GM19238 (cell line): ENCODE results near the gene LGR6.
A peak's percentile ranks its signal among the peaks of the same experiment; 100 is the strongest.
"Not testable (repeated sequence)": the region's sequence is repeated elsewhere in the genome, so short reads cannot be mapped to it uniquely, and the experiment has no call there.

Experiments
- DNase-seq: peaks from one replicate; pipeline ENCODE4 v3.0.0; 2011; ENCODE audit warnings: low spot score; ENCODE audit not compliant: insufficient read length

LGR6 gene

GRCh38 chr1:202323731-202324130 is 130.1 kb downstream of the LGR6 start:
- DNase-seq: no peak

DNA sequence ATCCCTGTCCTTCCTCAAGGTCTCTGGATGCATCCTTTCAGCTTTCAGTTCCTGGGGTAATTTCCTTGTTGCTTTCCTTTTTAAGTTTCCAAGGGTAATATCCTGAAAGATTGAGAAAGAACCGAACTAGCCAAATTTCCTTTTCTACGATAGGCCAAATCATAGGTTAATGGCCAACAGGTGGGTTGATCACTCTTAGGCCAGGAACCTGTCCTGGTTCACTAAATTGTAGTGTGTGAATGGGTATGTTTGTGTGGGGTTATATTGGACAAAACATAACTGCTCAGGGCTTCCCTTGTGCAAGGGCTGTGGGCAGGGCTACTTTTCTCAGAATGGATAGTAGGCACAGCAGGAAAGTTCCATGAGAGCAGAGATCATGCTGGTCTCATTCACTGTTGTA is 131.0 kb downstream of the LGR6 start:
- no peak for DNase-seq

DNA sequence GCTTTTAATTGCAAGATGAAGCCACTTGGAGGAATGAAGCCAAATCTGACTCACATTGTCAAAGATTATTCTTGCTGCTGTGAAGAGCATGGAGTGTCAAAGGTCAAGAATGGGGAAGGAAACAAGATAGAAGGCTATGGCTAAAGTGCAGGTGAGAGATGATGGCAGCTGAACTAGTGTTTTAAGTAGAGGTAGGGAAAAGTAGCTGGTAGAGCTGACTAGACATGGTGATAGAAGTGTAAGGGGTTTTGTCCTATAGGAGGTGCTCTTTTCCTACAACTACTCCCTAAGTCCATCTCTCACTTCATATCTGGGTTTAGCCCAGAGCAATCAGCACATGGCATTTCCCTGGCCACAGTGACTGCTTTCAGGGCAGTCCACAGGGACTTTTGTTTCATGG is 136.3 kb downstream of the LGR6 start:
- no peak for DNase-seq

DNA sequence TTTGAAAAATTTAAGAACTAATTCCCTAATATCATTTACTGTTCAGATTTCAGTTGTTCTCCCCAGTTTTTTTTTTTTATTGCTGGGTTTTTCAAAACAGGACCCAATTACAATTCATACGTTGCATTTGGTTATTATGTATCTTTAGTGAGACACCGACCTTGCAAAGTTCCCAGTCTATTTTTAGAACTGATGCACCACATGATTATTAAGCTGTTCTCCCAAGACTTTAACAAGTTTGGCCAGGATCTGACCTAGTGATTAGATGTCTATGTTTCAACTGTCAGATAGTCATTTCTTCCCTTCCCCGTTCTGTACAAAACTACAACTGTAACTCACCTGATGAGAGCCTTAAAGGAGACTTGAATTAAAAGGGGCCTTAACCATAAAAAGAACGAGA is 140.3 kb downstream of the LGR6 start:
- DNase-seq: no peak

- no peak for DNase-seq
These were observed 150.2 kb downstream of the LGR6 start for GRCh38 chr1:202343652-202344349.

GRCh38 chr1:202348005-202348508 is 154.5 kb downstream of the LGR6 start:
- DNase-seq: no peak

- peak; percentile 75 for DNase-seq
These were observed 155.1 kb downstream of the LGR6 start, which contains the start of gene PPP1R12B for GRCh38 chr1:202348509-202349205. PPP1R12B (plus strand) TSS chr1:202348699; CDS start chr1:202348852, 153 bp downstream.

GRCh38 chr1:202349206-202349928 is 155.8 kb downstream of the LGR6 start:
- no peak for DNase-seq

DNA sequence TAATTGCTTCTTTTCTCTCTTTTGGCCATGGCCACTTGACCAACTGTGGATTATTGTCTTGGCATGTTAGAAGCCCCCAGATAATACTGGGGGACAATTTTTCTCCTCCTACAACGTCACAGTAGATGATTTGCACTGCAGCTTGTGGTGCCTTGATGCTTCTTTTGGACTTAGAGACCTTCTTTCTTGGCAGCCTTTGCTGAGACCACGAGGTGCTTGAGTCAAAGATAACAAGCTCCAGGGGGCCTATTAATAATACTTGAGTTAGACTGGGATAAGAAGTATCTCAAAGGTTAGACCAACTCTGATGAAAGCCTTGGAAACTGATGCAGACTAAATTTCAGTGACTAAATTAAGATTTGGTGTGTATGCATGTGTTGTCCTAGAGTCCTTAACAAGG is 158.1 kb downstream of the LGR6 start:
- no peak for DNase-seq

DNA sequence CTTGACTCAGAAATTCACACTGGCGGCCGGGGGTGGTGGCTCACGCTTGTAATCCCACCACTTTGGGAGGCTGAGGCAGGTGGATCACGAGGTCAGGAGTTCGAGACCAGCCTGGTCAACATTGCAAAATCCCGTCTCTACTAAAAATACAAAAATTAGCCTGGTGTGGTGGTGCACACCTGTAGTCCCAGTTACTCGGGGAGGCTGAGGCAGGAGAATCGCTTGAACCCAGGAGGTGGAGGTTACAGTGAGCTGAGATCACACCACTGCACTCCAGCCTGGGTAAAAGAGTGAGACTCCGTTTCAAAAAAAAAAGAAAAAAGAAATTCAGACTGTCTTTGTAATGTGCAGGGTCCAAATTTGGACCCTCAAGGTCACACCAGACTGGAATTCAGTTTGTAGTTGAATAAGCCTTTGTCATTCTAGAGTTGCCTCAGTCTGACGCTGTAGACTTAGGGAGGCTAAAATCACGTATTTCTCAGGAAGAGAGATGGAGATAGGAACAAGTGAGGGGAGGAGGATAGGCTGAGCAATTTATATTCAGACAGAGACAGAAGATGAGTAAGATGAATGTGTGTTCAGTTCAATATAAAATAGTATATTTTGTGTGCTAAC is 159.1 kb downstream of the LGR6 start:
- DNase-seq: not testable (repeated sequence)

GRCh38 chr1:202355944-202356553 is 162.4 kb downstream of the LGR6 start:
- DNase-seq: no peak

DNA sequence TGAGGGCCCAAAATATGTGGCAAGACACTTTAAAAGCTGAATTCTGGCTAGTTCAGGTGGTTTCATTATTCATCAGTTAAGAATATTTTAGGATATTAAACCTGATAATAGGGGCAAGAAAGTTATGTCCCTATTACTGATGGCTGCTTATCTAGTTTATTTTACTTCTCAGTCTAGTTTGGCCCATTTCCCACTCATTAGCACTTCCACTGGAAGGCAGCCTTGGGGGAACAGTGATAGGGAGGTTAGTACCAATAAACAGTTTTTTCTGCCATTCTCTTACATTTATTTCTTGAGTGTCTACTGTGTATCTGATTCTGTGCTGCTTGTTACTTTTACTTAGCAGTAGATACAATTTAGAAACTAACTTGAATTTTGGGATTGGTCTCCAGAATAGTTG is 163.9 kb downstream of the LGR6 start:
- no peak for DNase-seq

DNA sequence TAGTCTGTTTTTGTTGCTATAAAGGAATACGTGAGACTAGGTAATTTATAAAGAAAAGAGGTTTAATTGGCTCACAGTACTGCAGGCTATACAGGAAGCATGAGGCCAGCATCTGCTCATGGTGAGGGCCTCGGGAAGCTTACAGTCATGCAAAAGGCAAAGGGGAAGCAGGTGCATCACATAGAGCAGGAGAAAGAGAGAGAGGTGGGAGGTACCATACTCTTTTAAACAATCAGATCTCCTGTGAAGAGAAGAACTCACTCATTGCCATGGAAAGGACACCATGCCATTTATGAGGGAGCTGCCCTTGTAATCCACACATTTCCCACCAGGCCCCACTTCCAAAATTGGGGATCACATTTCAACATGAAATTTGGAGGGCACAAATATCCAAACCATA is 167.6 kb downstream of the LGR6 start:
- DNase-seq: no peak

- DNase-seq: no peak
These were observed 168.1 kb downstream of the LGR6 start for GRCh38 chr1:202361701-202362100.

- no peak for DNase-seq
These were observed 168.6 kb downstream of the LGR6 start for GRCh38 chr1:202362212-202362611.

DNA sequence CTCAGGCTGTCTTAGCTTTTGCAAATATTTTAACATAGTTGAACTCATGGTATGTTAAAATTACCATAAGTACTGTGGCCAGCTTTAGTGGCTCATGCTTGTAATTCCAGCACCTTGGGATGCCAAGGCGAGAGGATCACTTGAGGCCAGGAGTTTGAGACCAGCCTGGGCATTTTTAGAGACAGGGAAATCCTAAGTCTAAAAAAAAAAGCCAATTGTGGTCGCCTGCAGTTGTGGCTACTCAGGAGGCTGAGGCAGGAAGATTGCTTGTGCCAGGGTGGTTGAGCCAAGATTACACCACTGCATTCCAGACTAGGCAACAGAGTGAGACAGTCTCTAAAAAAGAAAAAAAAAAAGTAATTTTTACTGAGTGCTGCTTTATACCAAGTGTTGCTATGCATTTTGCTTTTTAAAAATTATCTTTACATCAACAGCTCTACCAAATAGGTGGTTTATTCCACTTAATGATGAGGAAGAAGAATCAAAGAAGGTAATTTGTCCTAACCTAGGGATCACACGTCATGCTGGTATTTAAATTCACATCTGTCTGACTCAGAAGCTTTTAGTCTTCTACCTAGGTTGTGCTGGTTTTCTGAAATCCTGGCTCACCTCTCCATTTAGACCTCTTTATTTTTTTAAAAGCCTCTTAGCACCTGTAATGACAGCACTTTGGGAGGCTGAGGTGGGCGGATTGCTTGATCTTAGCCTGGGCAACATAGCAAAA is 171.7 kb downstream of the LGR6 start:
- no peak for DNase-seq

DNA sequence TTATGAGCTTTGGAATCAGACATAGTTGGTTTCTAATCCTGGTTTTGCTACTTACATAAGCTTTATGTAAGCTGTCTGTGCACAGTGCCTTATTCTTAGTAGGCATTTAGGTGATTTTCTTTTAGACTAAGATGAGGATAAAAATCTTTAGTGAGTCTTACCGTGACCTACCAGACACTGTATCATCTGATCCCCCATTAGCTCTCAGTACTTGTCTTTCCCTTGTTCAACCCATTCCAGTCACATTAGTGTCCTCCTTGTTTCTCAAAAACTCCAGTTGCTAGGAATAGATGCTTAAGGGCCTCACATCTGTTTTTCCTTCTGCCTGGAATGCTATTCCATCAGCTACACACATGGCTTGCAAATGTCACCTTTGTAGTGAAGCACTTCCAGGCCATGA is 173.7 kb downstream of the LGR6 start:
- no peak for DNase-seq
